Articular chondrocyte of knee joint (primary cell): Measurements from ENCODE around the gene KLHL11. TPM values are rescaled to one million over a fixed set of nuclear protein-coding genes. Genes with fewer than 3 reads are reported as not detected.

Experiments used
- small RNA-seq: library from RNA; depleted of rRNA; stranded (forward); fragments of <200 nt; gene quantifications from one replicate; pipeline ENCODE3, GENCODE V24; 2012
- total RNA-seq: library from RNA; depleted of rRNA; stranded (reverse); fragments of >200 nt; gene quantifications from 2 replicates; pipeline ENCODE4 v1.2.3, GENCODE V29; 2012

KLHL11 gene
- total RNA-seq: 28.7 and 34.7 TPM in 2 replicates

GRCh38 chr17:41864836-41865595 lies at the start of gene KLHL11:
Gene KLHL11, minus strand, starts transcription at chr17:41865423. Its CDS starts 53 bp downstream, at chr17:41865370.

GRCh38 chr17:41837761-41838538 lies 27.3 kb downstream of the KLHL11 start, which contains the start of gene KLHL10:
Gene KLHL10, plus strand, starts transcription at chr17:41837825. Its CDS starts 108 bp downstream, at chr17:41837933.

GRCh38 chr17:41835800-41836549 lies 29.2 kb downstream of the KLHL11 start, which contains the start of gene NT5C3B:
Gene NT5C3B, minus strand, starts transcription at chr17:41836232. Its CDS starts 39 bp downstream, at chr17:41836193.

GRCh38 chr17:41812381-41813151 lies 52.7 kb downstream of the KLHL11 start, which contains the start of gene FKBP10:
Gene FKBP10, plus strand, starts transcription at chr17:41813004. Its CDS starts 31 bp downstream, at chr17:41813035.

GRCh38 chr17:41811549-41812380 lies 53.5 kb downstream of the KLHL11 start, which contains the start of gene P3H4:
Gene P3H4, minus strand, starts transcription at chr17:41811949. Its CDS starts 34 bp downstream, at chr17:41811915.

Small RNA genes lying within 50 kb of the gene (small RNA-seq; reads per million reads assigned to genes)
- not detected for gene AC125257.2

Other genes starting within 250 kb of the KLHL11 start
- gene KRT17, start 240.8 kb downstream of the KLHL11 start, total RNA-seq: 1.7 and 3.7 TPM in 2 replicates
- 98.0 and 127 TPM in 2 replicates for gene EIF1, start 176.5 kb downstream of the KLHL11 start, total RNA-seq
- not detected in 2 replicates for gene GAST, start 153.1 kb downstream of the KLHL11 start, total RNA-seq
- gene HAP1, start 130.8 kb downstream of the KLHL11 start, total RNA-seq: 0.11 TPM in 1 of 2 replicates, not detected in the other
- gene JUP, start 78.7 kb downstream of the KLHL11 start, total RNA-seq: 5.1 and 9.0 TPM in 2 replicates
- gene P3H4, start 53.5 kb downstream of the KLHL11 start, total RNA-seq: 41.6 and 49.8 TPM in 2 replicates
- 340 and 384 TPM in 2 replicates for gene FKBP10, start 52.4 kb downstream of the KLHL11 start, total RNA-seq
- gene NT5C3B, start 29.2 kb downstream of the KLHL11 start, total RNA-seq: 77.0 and 90.6 TPM in 2 replicates
- 0.13 and 0.43 TPM in 2 replicates for gene KLHL10, start 27.6 kb downstream of the KLHL11 start, total RNA-seq
- gene ACLY, start 53.5 kb upstream of the KLHL11 start, total RNA-seq: 109 and 118 TPM in 2 replicates
- 1.3 and 3.9 TPM in 2 replicates for gene ODAD4, start 65.2 kb upstream of the KLHL11 start, total RNA-seq
- gene CNP, start 101.4 kb upstream of the KLHL11 start, total RNA-seq: 67.1 and 73.0 TPM in 2 replicates
- 80.9 and 81.3 TPM in 2 replicates for gene DNAJC7, start 152.0 kb upstream of the KLHL11 start, total RNA-seq
- 23.5 and 26.4 TPM in 2 replicates for gene NKIRAS2, start 154.7 kb upstream of the KLHL11 start, total RNA-seq
- 0.11 and 0.26 TPM in 2 replicates for gene C17orf113, start 185.2 kb upstream of the KLHL11 start, total RNA-seq
- gene ZNF385C, start 233.1 kb upstream of the KLHL11 start, total RNA-seq: not detected in 2 replicates
- 15.0 and 15.2 TPM in 2 replicates for gene DHX58, start 247.3 kb upstream of the KLHL11 start, total RNA-seq